ENCODE data around the gene INTS7. TPM values are rescaled to one million over a fixed set of nuclear protein-coding genes. Genes with fewer than 3 reads are reported as not detected.

Gene INTS7, protein sequence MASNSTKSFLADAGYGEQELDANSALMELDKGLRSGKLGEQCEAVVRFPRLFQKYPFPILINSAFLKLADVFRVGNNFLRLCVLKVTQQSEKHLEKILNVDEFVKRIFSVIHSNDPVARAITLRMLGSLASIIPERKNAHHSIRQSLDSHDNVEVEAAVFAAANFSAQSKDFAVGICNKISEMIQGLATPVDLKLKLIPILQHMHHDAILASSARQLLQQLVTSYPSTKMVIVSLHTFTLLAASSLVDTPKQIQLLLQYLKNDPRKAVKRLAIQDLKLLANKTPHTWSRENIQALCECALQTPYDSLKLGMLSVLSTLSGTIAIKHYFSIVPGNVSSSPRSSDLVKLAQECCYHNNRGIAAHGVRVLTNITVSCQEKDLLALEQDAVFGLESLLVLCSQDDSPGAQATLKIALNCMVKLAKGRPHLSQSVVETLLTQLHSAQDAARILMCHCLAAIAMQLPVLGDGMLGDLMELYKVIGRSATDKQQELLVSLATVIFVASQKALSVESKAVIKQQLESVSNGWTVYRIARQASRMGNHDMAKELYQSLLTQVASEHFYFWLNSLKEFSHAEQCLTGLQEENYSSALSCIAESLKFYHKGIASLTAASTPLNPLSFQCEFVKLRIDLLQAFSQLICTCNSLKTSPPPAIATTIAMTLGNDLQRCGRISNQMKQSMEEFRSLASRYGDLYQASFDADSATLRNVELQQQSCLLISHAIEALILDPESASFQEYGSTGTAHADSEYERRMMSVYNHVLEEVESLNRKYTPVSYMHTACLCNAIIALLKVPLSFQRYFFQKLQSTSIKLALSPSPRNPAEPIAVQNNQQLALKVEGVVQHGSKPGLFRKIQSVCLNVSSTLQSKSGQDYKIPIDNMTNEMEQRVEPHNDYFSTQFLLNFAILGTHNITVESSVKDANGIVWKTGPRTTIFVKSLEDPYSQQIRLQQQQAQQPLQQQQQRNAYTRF
- 10.9 and 11.4 TPM in 2 replicates for total RNA-seq (2012; rRNA removed)

DNA sequence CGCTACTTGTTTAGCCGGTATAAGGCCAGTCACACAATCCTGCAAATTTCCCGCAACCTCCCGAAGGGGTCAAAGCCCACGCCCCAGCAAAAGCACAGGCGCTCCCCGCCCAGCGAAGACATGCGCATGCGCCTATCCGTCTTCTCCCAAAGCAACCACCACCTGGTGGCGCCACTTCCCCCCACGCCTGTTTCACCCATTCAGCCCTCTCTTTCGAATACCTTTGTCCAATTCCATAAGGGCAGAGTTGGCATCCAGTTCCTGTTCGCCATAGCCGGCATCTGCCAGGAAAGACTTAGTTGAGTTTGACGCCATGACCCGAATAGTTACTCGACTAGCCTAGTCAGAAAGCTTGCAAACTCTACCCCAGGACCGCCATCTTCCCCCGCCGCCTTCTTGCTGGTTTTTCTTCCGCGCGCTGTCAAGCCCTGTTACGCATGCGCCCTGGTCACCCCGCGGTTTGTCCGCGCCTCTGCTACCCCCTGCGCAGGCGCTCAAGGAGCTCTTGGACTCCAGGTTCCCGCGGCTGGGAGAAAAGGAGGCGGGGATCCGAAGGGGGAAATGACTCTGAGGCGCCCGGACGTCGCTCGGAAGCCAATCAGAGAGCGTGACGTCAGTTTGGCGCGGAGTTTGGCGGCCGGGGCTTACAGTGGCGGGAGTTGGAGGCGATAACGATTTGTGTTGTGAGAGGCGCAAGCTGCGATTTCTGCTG, at the start of gene INTS7, which contains the start of gene DTL:
Gene INTS7, minus strand, starts transcription at position 435 of the 712 bp plus-strand sequence. Its CDS starts 120 bp downstream, at position 315.
Gene DTL, plus strand, starts transcription at position 626 of the 712 bp plus-strand sequence. CDS start 143 bp downstream, outside the sequence.
- Histone ChIP-seq H3K9ac (ENCODE audit: low read depth, low read length) (peak within 1 kb of the TSS; percentile 89), H3K4me3 (ENCODE audit: low read length) (peak within 1 kb of the TSS; percentile 86)

DNA sequence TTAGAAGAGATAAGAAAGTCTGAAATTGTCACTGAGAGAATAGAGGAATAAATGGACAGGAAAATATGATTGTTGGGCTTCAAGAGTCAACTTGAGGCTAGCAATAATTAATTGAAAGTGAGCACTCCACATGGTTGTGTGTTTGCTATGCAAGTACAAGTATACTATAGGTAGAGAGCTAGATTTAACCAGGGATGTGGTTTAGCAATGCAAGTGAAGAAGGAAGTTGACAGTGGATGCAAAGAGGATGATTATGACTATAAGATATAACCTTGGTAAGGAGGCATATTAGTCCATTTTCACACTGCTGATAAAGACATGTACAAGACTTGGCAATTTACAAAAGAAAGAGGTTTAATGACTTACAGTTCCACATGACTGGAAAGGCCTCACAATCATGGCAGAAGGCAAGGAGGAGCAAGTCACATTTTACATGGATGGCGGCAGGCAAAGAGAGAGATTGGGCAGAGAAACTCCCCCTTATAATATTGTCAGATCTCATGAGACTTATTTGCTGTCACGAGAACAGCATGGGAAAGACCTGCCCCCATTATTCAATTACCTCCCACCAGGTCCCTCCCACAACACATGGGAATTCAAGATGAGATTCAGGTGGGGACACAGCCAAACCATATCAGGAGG, 47.5 kb upstream of the INTS7 start:
- no peaks in the 10 kb centered on the region for H3K9me3 ChIP-seq (replicated peaks; ENCODE audit: low read length)
- no peaks in the 10 kb centered on the region for H3K27me3 ChIP-seq (ENCODE audit: control insufficient read depth, insufficient read depth, low read length)
- H3K4me1 ChIP-seq (ENCODE audit: control insufficient read depth, insufficient read depth, low read length), result peaks cover 4% of the 10 kb centered on the region
- H3K4me2 ChIP-seq (ENCODE audit: low read length), result no peak overlapping the region
- no peak overlapping the region for H3K4me3 ChIP-seq (ENCODE audit: low read length)
- H3K9ac ChIP-seq (ENCODE audit: low read depth, low read length), result no peak overlapping the region
- H3K36me3 ChIP-seq (ENCODE audit: insufficient read depth, low read length), result peaks cover 17% of the 10 kb centered on the region

More for the DNA sequence above, at the start of gene INTS7, which contains the start of gene DTL:
- Histone ChIP-seq H3K4me2 (ENCODE audit: low read length) (peak within 1 kb of the TSS; percentile 92), H3K36me3 (ENCODE audit: insufficient read depth, low read length) (no peaks in the 10 kb centered on the region), H3K9me3 (replicated peaks; ENCODE audit: low read length) (no peaks in the 10 kb centered on the region), H3K27me3 (ENCODE audit: control insufficient read depth, insufficient read depth, low read length) (no peaks in the 10 kb centered on the region), H3K4me1 (ENCODE audit: control insufficient read depth, insufficient read depth, low read length) (peaks cover 40% of the 10 kb centered on the region)

DNA sequence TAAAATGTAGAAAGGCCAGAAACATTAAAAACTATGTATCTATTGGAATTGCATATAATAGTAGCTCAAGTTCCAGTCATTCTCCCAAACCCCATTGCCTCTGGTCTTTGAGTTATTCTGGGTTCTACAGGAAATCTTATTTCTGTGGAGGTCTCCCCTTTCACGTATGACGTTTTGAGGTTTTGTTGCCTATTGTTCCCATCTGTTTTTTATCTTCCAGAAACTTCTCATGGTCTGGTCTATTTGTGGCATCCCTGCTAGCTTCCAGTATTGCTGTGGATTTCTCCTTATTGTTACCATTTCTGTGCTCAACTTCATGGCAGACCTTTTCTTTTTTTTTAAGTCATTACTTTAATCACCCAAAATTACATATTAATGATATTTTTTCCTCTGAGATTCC, 43.5 kb upstream of the INTS7 start:
- H3K9me3 ChIP-seq (replicated peaks; ENCODE audit: low read length), result no peaks in the 10 kb centered on the region

DNA sequence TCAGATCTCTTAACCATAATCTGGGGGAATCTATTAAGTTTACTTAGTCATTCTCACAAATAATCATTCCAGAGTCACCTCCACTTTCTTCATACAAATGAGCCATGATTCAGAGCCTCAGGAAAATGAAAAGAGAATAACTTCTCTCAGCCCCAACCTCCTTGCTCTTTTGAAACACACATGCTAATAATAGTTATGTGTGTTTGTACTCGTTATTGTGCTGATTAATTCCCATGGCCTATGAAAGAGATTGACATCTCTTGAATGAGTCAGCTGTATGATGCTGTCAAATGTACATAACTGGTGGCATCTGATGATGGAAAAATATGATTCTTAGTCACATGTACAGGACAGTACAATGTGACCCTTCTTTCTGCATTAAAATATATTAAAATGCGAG, 41.7 kb upstream of the INTS7 start:
- no peak overlapping the region for H3K9ac ChIP-seq (ENCODE audit: low read depth, low read length)
- H3K9me3 ChIP-seq (replicated peaks; ENCODE audit: low read length), result no peaks in the 10 kb centered on the region
- peaks cover 7% of the 10 kb centered on the region for H3K36me3 ChIP-seq (ENCODE audit: insufficient read depth, low read length)
- no peak overlapping the region for H3K4me2 ChIP-seq (ENCODE audit: low read length)
- H3K27me3 ChIP-seq (ENCODE audit: control insufficient read depth, insufficient read depth, low read length), result no peaks in the 10 kb centered on the region
- no peak overlapping the region for H3K4me3 ChIP-seq (ENCODE audit: low read length)
- H3K4me1 ChIP-seq (ENCODE audit: control insufficient read depth, insufficient read depth, low read length), result no peaks in the 10 kb centered on the region

More for the DNA sequence above, 43.5 kb upstream of the INTS7 start:
- H3K4me1 ChIP-seq (ENCODE audit: control insufficient read depth, insufficient read depth, low read length), result no peaks in the 10 kb centered on the region
- no peak overlapping the region for H3K4me3 ChIP-seq (ENCODE audit: low read length)
- H3K9ac ChIP-seq (ENCODE audit: low read depth, low read length), result no peak overlapping the region
- H3K4me2 ChIP-seq (ENCODE audit: low read length), result no peak overlapping the region
- H3K27me3 ChIP-seq (ENCODE audit: control insufficient read depth, insufficient read depth, low read length), result no peaks in the 10 kb centered on the region
- peaks cover 14% of the 10 kb centered on the region for H3K36me3 ChIP-seq (ENCODE audit: insufficient read depth, low read length)

DNA sequence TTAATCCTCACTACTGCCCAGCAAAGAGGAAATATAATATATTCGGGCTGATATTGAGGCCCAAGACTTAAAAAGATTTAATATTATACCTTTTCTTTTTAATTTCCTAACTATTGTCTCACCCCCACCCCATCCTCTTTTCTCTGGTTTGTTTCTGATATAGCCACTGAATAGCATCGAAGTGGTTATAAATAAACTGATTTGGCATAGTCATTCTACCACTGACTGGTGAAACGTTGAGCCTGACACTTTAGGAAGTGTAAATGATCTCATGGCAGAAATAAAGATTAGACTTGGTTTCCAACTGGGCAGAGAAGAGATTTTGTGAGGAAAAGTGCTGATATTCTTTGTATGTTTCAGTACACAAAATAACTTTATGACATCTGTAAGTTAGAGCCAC, 39.5 kb upstream of the INTS7 start:
- H3K36me3 ChIP-seq (ENCODE audit: insufficient read depth, low read length), result no peaks in the 10 kb centered on the region
- H3K27me3 ChIP-seq (ENCODE audit: control insufficient read depth, insufficient read depth, low read length), result no peaks in the 10 kb centered on the region
- no peak overlapping the region for H3K9ac ChIP-seq (ENCODE audit: low read depth, low read length)
- no peak overlapping the region for H3K4me3 ChIP-seq (ENCODE audit: low read length)
- no peak overlapping the region for H3K4me2 ChIP-seq (ENCODE audit: low read length)
- no peaks in the 10 kb centered on the region for H3K4me1 ChIP-seq (ENCODE audit: control insufficient read depth, insufficient read depth, low read length)
- H3K9me3 ChIP-seq (replicated peaks; ENCODE audit: low read length), result no peaks in the 10 kb centered on the region

DNA sequence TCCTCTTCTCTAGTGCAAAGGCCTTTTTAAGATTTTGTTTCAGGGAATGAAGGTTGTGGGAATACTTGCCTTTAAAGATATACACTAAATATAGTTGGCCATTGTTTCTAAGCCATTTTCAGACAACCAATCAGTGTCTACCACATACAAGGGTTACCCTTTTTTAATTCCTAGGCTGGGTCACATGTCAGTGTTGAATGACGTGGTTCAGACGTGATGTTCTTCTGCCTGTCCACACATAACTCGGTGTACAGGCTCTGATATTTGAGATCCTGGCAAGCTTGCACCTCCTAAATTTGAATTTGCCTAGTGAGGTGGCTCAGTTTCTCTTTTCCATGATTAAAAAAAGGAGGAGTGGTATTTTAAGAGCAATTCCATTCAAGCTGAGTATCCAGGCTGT, 39.0 kb upstream of the INTS7 start:
- H3K9ac ChIP-seq (ENCODE audit: low read depth, low read length), result no peak overlapping the region
- no peaks in the 10 kb centered on the region for H3K36me3 ChIP-seq (ENCODE audit: insufficient read depth, low read length)
- no peaks in the 10 kb centered on the region for H3K9me3 ChIP-seq (replicated peaks; ENCODE audit: low read length)
- H3K27me3 ChIP-seq (ENCODE audit: control insufficient read depth, insufficient read depth, low read length), result no peaks in the 10 kb centered on the region
- no peak overlapping the region for H3K4me2 ChIP-seq (ENCODE audit: low read length)
- H3K4me3 ChIP-seq (ENCODE audit: low read length), result no peak overlapping the region
- H3K4me1 ChIP-seq (ENCODE audit: control insufficient read depth, insufficient read depth, low read length), result no peaks in the 10 kb centered on the region

DNA sequence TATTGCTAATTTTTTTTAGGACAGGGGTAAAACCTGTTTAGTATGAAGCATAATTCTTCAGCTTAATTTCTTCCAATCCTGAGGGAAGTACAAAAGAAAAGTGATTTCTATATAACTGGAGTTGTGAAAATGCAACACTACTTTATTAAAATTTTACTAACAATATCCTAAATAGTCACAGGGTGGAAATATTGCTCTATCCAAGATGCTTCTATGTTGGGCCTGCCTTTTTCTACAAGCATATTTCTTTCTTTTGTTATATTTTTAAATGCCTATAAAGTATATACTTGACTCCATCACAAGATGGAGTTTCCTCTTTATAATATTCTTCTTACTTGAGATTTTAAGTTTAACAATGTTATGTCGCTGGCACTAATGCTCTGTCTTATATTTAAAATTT, 38.1 kb upstream of the INTS7 start:
- H3K4me3 ChIP-seq (ENCODE audit: low read length), result no peak overlapping the region
- H3K4me2 ChIP-seq (ENCODE audit: low read length), result no peak overlapping the region
- no peaks in the 10 kb centered on the region for H3K27me3 ChIP-seq (ENCODE audit: control insufficient read depth, insufficient read depth, low read length)
- H3K36me3 ChIP-seq (ENCODE audit: insufficient read depth, low read length), result no peaks in the 10 kb centered on the region
- no peak overlapping the region for H3K9ac ChIP-seq (ENCODE audit: low read depth, low read length)
- H3K9me3 ChIP-seq (replicated peaks; ENCODE audit: low read length), result no peaks in the 10 kb centered on the region
- H3K4me1 ChIP-seq (ENCODE audit: control insufficient read depth, insufficient read depth, low read length), result no peaks in the 10 kb centered on the region

DNA sequence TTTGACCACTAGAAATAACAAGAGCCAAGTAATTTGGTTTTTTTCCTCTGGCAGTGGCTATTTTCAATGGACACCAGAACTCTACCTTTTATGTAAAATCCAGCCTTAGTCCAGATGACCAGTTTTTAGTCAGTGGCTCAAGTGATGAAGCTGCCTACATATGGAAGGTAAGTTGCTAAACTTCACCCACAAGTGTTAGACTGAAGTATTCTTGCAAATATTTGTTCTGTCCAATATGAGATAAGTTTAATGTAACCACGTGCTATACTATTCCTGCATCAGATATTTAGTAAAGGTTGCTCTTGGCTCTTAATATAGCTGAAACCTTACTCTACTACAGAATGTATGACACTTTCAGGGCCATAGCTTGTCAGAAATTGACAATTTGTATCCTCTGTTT, 36.7 kb upstream of the INTS7 start:
- H3K4me3 ChIP-seq (ENCODE audit: low read length), result no peak overlapping the region
- no peaks in the 10 kb centered on the region for H3K36me3 ChIP-seq (ENCODE audit: insufficient read depth, low read length)
- no peaks in the 10 kb centered on the region for H3K9me3 ChIP-seq (replicated peaks; ENCODE audit: low read length)
- no peaks in the 10 kb centered on the region for H3K4me1 ChIP-seq (ENCODE audit: control insufficient read depth, insufficient read depth, low read length)
- no peak overlapping the region for H3K4me2 ChIP-seq (ENCODE audit: low read length)
- no peak overlapping the region for H3K9ac ChIP-seq (ENCODE audit: low read depth, low read length)
- no peaks in the 10 kb centered on the region for H3K27me3 ChIP-seq (ENCODE audit: control insufficient read depth, insufficient read depth, low read length)

DNA sequence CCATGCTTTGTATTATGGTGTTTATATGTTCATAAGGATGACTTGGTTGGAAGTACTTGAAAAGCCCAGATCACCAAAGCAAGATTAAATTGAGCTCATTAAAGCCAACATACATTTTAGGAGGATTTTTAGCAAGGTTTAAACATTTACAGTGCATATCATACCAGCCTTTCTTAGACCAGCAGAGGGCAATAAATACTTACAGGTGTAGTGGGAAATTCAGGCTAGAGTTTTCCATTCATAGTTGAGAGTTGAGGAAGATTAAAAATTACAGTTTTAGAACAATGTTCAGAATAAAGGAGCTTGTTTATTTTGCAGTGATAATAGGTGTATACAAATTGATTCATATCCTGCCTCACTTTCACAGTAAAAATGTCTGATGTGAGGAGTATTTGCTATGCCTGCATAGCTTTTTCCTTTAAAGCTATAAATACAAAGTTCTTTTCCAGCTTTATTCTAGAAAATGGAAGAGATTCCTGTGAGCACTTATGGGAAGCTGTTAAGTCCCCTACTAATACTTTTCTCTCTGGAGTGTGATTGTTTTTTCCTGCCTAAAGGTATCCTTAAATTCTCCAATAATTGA, 35.5 kb upstream of the INTS7 start:
- Histone ChIP-seq H3K36me3 (ENCODE audit: insufficient read depth, low read length) (no peaks in the 10 kb centered on the region), H3K4me2 (ENCODE audit: low read length) (no peak overlapping the region)

DNA sequence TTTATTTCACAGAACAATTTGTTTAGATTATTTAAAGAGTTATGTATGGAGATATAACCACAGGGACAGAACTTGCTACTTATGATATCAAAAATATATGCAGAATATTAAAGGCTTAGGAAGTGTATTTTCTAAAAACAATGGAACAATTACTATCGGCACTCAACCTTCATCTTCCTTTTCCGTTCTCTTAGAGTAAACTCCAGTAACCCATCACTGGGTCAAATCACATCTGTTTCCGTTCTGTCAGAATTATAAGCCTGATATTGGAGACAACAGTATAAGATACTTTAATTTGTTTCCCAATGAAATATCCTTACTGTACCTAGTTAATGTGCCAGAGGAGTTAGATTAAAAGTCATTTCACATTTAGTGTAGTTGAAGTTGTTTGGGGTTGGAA, 32.4 kb upstream of the INTS7 start:
- Histone ChIP-seq H3K27me3 (ENCODE audit: control insufficient read depth, insufficient read depth, low read length) (no peaks in the 10 kb centered on the region), H3K9me3 (replicated peaks; ENCODE audit: low read length) (no peaks in the 10 kb centered on the region), H3K4me1 (ENCODE audit: control insufficient read depth, insufficient read depth, low read length) (no peaks in the 10 kb centered on the region), H3K4me2 (ENCODE audit: low read length) (no peak overlapping the region), H3K36me3 (ENCODE audit: insufficient read depth, low read length) (no peaks in the 10 kb centered on the region), H3K4me3 (ENCODE audit: low read length) (no peak overlapping the region), H3K9ac (ENCODE audit: low read depth, low read length) (no peak overlapping the region)

More for the DNA sequence above, 35.5 kb upstream of the INTS7 start:
- Histone ChIP-seq H3K27me3 (ENCODE audit: control insufficient read depth, insufficient read depth, low read length) (no peaks in the 10 kb centered on the region), H3K9ac (ENCODE audit: low read depth, low read length) (no peak overlapping the region), H3K4me3 (ENCODE audit: low read length) (no peak overlapping the region), H3K4me1 (ENCODE audit: control insufficient read depth, insufficient read depth, low read length) (no peaks in the 10 kb centered on the region), H3K9me3 (replicated peaks; ENCODE audit: low read length) (no peaks in the 10 kb centered on the region)

Data from skeletal muscle satellite cell (primary cell).